Heart left ventricle (tissue), 16 donors: ENCODE results near the gene MITD1. TPM values are rescaled to one million over a fixed set of nuclear protein-coding genes. Genes with fewer than 3 reads are reported as not detected.

Source experiments
- ATAC-seq, 4 donors: fragments of 200-7000 bp; cut with Tn5 transposase; one replicate each; pipeline ENCODE4 v1.9.1; 2020 to 2022; ENCODE audit warnings: moderate library complexity in 4 of 4, mild to moderate bottlenecking in 3 of 4, moderate number of reproducible peaks in 1 of 4
- DNase-seq, 5 donors: peaks; one replicate each; pipeline ENCODE4 v3.0.0-alpha.2; 2020
- H3K27ac ChIP-seq, 12 donors: fragments of 200-600 bp; sonication (generic) in 4 of 12; one replicate each; pipeline versions ENCODE4 v1.5.0 to v1.8.0; 2016 to 2022; ENCODE audit warnings: mild to moderate bottlenecking in 2 of 12
- H3K27me3 ChIP-seq, 9 donors: fragments of 200-600 bp; sonication (generic) in 2 of 9; one replicate each; pipeline versions ENCODE4 v1.5.1 to v1.8.0; 2016 to 2022; ENCODE audit warnings: mild to moderate bottlenecking in 3 of 9
- H3K36me3 ChIP-seq, 9 donors: fragments of 200-600 bp; sonication (generic) in 2 of 9; one replicate each; pipeline versions ENCODE4 v1.5.0 to v1.8.0; 2018 to 2022; ENCODE audit warnings: mild to moderate bottlenecking in 2 of 9
- H3K4me1 ChIP-seq, 12 donors: fragments of 200-600 bp; sonication (generic) in 4 of 12; one replicate each; pipeline versions ENCODE4 v1.5.0 to v1.8.0; 2016 to 2022; ENCODE audit warnings: mild to moderate bottlenecking in 3 of 12
- H3K4me3 ChIP-seq, 12 donors: fragments of 200-600 bp; sonication (generic) in 4 of 12; one replicate each; pipeline versions ENCODE4 v1.5.0 to v1.8.0; 2017 to 2022; ENCODE audit warnings: mild to moderate bottlenecking in 9 of 12, moderate library complexity in 4 of 12
- H3K9me3 ChIP-seq, 12 donors: fragments of 200-600 bp; sonication (generic) in 4 of 12; one replicate each; pipeline versions ENCODE4 v1.5.0 to v1.8.0; 2016 to 2022; ENCODE audit warnings: mild to moderate bottlenecking in 1 of 12
- CTCF ChIP-seq, 12 donors: fragments of 200-600 bp; sonication (generic) in 4 of 12; IDR thresholded peaks; one replicate each; pipeline versions ENCODE4 v1.5.0 to v1.8.0; 2018 to 2022; ENCODE audit warnings: antibody characterized with exemption in 12 of 12, mild to moderate bottlenecking in 5 of 12
- POLR2A ChIP-seq, 2 donors: fragments of 450-650 bp; IDR thresholded peaks; one replicate each; pipeline ENCODE4 v1.6.1; 2017; ENCODE audit warnings: antibody characterized with exemption in 2 of 2, mild to moderate bottlenecking in 2 of 2, moderate library complexity in 2 of 2
- WGBS, 4 donors: extraction: QIAGEN DNeasy Blood & Tissue Kit in 2 of 4; methylation state at CpG; one replicate each; pipeline versions ENCODE4 v1.1.5 to v1.1.7; 2013 to 2018; 5-methylcytosine and 5-hydroxymethylcytosine counted together
- intact Hi-C, 10 donors: fragments of 100-400 bp; cut with DNase I; formaldehyde crosslinking; loops; one replicate each; pipeline versions ENCODE4 v1.11.1 to v1.14.2; 2022
- polyA plus RNA-seq, 2 donors: library from polyadenylated mRNA; stranded (reverse); fragments of 200-250 nt; gene quantifications; one replicate each; pipeline ENCODE4 v1.2.3, GENCODE V29; 2013
- total RNA-seq, 9 donors: library from RNA; depleted of rRNA in 2 of 9; stranded (reverse); fragments of >200 nt in 2 of 9; fragmentation: NEBNext Ultra II Directional in 3 of 9; extraction: Animal tissue kit (Norgen Biotek cat#: 25700) in 3 of 9; gene quantifications; one replicate each; pipeline versions ENCODE4 v1.1.0 to v1.2.4, GENCODE V29; 2016 to 2023
- donor health status: ischemic (EF 13 %, LVEDD 7.1; RV severe dilation, severe dysfunction).
- donor health status: healthy with polysubstance abuse.
- donor health status: DM: no; HTN: yes; CAD: no.
- donor health status: DM: no; HTN: no; CAD: no.
- donor health status: ischemic (EF 25% LVEDD 6.9; RV normal size, moderate dysfunction).
- donor health status: ischemic (EF 25% LVEDD 5.7; RV mildly dilated, moderate dysfunction).
- donor health status: healthy.
- donor health status: DM: yes; HTN: yes; CAD: no.
- donor health status: ischemic (EF 35%, LVEDD 5.7; RV mildly dilated, moderate dysfunction).
- donor health status: nonischemic (EF 11% LVEDD 7.7; RV severe dilation, severe dysfunction).
- donor health status: DM: yes; HTN: yes; CAD: no.
- donor health status: PGD.
- donor health status: ischemic (EF 29% LVEDD 5.4; RV normal size, mild dysfunction).
- donor health status: nonischemic (EF 23%, LVEDD 6.1; RV moderate dilation, normal function).

Gene MITD1
- total and polyA plus RNA-seq, 11 donors: 8.4 to 22.6 (median 14.1) TPM

GRCh38 chr2:99156891-99157290 is 24.0 kb downstream of the MITD1 start:
- no peak overlapping the region for H3K4me3 ChIP-seq
- no peaks in the 10 kb centered on the region for H3K9me3 ChIP-seq
- ATAC-seq (no peak), DNase-seq (no peak)
- intact Hi-C loops: loop anchor here in 3 of 10 donors (10.0 kb wide), 2 partner anchors 178 to 338 kb away; partner anchors contain the start of genes EIF5B (in 2 of the 3), TXNDC9 (in 2 of the 3) and REV1 (in 1 of the 3)
- TF ChIP-seq POLR2A (IDR thresholded peaks at IDR 0.05) (no peak), CTCF (IDR thresholded peaks at IDR 0.05) (no peak)
- H3K27ac ChIP-seq: no peak overlapping the region
- no peaks in the 10 kb centered on the region for H3K27me3 ChIP-seq
- 74 to 84% (median 80%) methylated on average over 1 of the region's 1 CpG for WGBS, 4 donors
- H3K4me1 ChIP-seq: peaks cover 0 to 27% (median 16%) of the 10 kb centered on the region in 12 donors
- peaks cover 0 to 56% (median 42%) of the 10 kb centered on the region in 9 donors for H3K36me3 ChIP-seq

DNA sequence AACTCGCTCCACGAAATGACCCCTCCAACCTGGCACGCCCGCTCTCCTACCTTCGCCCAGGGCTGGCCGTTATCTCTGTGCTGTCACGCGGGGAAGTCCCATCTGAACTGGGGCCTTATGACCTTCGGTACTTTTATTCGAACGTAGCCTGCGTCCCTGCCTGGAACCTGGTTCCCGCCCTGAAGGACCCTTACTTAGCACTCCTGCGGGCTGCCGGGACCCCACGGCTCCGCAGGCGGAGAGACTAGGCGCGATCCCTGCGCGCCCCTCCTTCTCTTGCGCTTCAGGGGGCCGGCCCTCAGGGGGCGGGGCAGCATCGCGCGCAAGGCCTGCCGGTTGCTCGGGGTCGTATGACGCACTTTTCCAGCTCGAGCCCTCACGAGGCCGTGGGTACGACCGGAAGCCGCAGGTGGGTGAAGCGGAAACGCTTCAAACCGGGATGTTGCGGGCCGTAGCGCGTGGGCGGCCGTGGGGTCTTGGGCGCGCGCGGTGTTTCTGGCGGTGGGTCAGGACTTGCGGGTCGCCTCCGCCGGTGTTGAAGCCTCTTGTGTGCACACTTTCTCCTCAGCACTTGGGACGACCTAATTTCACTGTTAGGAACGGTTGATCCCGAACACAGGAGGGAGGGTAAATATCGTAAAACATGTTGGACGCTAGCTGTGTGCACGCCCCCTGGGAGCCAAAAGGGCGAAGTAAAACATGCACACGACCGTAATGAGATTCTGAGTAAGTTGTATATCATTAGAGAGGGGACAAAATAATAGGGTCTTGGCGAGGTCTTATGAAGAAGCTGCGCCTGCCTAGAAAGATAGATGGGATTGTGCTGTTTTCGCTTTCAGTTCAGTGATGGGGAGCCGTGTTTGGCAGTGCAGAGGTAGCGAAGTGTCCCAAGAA is 26.0 kb downstream of the MITD1 start, which contains the start of the genes LIPT1 and TSGA10:
TSS of gene LIPT1 (plus strand) at position 325 of the 894 bp plus-strand sequence. CDS start 6,991 bp downstream, outside the sequence.
TSS of gene TSGA10 (minus strand) at position 300 of the 894 bp plus-strand sequence. CDS start 45,503 bp downstream, outside the sequence.
- TF ChIP-seq POLR2A (IDR thresholded peaks at IDR 0.05) (peak; percentile 21 to 83), CTCF (IDR thresholded peaks at IDR 0.05) (peak in 4 of 12 donors; percentile 10 to 19 (median 15))
- Histone ChIP-seq H3K4me3 (peak within 1 kb of the TSS; percentile 51 to 84 (median 72)), H3K9me3 (no peaks in the 10 kb centered on the region), H3K27me3 (no peaks in the 10 kb centered on the region), H3K27ac (peak within 1 kb of the TSS; percentile 45 to 93 (median 90)), H3K4me1 (peaks cover 0 to 27% (median 16%) of the 10 kb centered on the region in 12 donors), H3K36me3 (peaks cover 0 to 36% (median 29%) of the 10 kb centered on the region in 9 donors)
- intact Hi-C loops: loop anchor here in 4 of 10 donors (1.0 to 10.0 kb wide), 4 partner anchors 14 to 340 kb away; partner anchors contain the start of genes EIF5B (in 2 of the 4), TXNDC9 (in 2 of the 4), C2orf15 (in 1 of the 4) and MITD1 (in 1 of the 4)
- ATAC-seq (peak; percentile 98 to 99 (median 99)), DNase-seq (peak; percentile 93 to 95 (median 94))
- WGBS, 4 donors: 0 to 1% (median 0%) methylated on average over 24 to 70 of the region's 70 CpGs

DNA sequence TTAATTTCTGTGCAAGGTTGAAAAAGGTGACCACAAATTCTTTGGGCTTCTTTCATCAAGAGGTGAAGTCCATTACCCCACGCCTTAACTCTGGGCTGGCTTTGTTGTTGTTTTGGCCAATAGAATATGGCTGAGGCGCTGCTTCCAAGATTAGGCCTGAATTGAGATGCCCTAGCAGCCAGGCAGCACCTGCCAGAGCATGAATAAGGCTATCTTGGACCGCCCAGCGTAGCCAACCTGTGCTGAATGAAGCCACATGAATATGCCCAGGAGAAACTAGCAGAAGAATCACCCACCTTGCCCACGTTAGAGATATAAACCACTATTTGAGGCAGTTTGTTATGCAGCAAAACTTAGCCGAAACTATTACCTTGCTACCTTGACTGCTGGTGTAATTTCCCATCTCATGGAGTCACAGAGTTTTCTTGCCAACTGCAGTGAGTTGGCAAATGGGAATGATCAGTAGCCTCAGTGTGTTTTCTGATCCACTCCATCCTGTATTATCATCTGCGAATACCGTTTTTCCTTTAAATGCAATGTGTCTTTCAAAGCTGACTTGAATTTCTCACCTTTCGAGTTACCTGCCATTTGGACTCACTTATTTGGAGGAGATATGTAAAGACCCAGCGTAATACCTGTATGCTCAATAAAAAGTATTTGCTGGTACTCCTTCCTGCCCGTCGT is 26.8 kb downstream of the MITD1 start:
- ATAC-seq (peak in 1 of 4 donors; percentile 3), DNase-seq (peak in 1 of 5 donors; percentile 33)
- TF ChIP-seq POLR2A (IDR thresholded peaks at IDR 0.05) (no peak), CTCF (IDR thresholded peaks at IDR 0.05) (no peak)
- peak overlapping the region; percentile 51 to 84 (median 72) for H3K4me3 ChIP-seq
- peaks cover 0 to 27% (median 16%) of the 10 kb centered on the region in 12 donors for H3K4me1 ChIP-seq
- peaks cover 0 to 28% (median 22%) of the 10 kb centered on the region in 9 donors for H3K36me3 ChIP-seq
- intact Hi-C loops: loop anchor here in 4 of 10 donors (1.0 to 10.0 kb wide), 4 partner anchors 13 to 341 kb away; partner anchors contain the start of genes EIF5B (in 2 of the 4), TXNDC9 (in 2 of the 4), C2orf15 (in 1 of the 4) and MITD1 (in 1 of the 4)
- H3K27ac ChIP-seq: peak overlapping the region; percentile 45 to 93 (median 90)
- H3K9me3 ChIP-seq: no peaks in the 10 kb centered on the region
- H3K27me3 ChIP-seq: no peaks in the 10 kb centered on the region
- WGBS, 4 donors: 42 to 50% (median 45%) methylated on average over 12 of the region's 12 CpGs
